ENCODE data around the gene ADAMTS1. TPM values are rescaled to one million over a fixed set of nuclear protein-coding genes. Genes with fewer than 3 reads are reported as not detected.

Gene ADAMTS1
- total RNA-seq, 1 donor from 2014 or later = 6.7 TPM

DNA sequence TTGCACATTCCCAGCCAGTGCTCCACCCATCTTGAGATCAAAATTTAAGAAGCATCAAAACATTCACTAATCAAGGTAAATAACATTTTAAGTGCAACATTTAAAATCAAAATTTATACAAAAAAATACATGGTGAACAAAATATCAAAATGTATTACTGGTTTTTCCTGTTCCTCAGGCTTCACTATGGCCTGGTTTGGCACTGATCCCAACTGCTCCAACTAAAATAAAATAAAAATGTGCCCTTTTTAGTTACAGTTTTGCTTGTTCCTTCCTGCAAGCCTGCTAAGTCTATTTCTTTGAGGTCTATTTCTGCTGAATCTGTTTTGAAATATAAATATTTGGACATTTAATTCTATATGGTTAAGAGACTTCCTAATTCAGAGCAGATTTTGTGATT lies 54.9 kb downstream of the ADAMTS1 start:
- no peak overlapping the region for H2AFZ ChIP-seq (replicated peaks)
- DNase-seq (ENCODE audit: low spot score) = no peak
- H4K20me1 ChIP-seq (ENCODE audit: low read depth) = no peaks in the 10 kb centered on the region
- H3K36me3 ChIP-seq = no peaks in the 10 kb centered on the region
- H3K27ac ChIP-seq = no peak overlapping the region
- TF ChIP-seq, protein P1, sequence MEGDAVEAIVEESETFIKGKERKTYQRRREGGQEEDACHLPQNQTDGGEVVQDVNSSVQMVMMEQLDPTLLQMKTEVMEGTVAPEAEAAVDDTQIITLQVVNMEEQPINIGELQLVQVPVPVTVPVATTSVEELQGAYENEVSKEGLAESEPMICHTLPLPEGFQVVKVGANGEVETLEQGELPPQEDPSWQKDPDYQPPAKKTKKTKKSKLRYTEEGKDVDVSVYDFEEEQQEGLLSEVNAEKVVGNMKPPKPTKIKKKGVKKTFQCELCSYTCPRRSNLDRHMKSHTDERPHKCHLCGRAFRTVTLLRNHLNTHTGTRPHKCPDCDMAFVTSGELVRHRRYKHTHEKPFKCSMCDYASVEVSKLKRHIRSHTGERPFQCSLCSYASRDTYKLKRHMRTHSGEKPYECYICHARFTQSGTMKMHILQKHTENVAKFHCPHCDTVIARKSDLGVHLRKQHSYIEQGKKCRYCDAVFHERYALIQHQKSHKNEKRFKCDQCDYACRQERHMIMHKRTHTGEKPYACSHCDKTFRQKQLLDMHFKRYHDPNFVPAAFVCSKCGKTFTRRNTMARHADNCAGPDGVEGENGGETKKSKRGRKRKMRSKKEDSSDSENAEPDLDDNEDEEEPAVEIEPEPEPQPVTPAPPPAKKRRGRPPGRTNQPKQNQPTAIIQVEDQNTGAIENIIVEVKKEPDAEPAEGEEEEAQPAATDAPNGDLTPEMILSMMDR (IDR thresholded peaks at IDR 0.05) = no peak
- no peak for TF ChIP-seq EZH2phosphoT487 (IDR thresholded peaks at IDR 0.05)
- no peak for TF ChIP-seq EZH2 (IDR thresholded peaks at IDR 0.05)
- no peaks in the 10 kb centered on the region for H3K27me3 ChIP-seq
- Mint-ChIP-seq H3K9me3 (no peaks in the 10 kb centered on the region), H3K4me3 (no peak overlapping the region), H3K27ac (no peak overlapping the region), H3K27me3 (ENCODE audit: insufficient read depth, low read depth) (peaks cover 2% of the 10 kb centered on the region), H3K36me3 (no peaks in the 10 kb centered on the region), H3K4me1 (no peaks in the 10 kb centered on the region)
- H3K4me2 ChIP-seq = no peak overlapping the region
- H3K4me1 ChIP-seq = no peaks in the 10 kb centered on the region
- no peaks in the 10 kb centered on the region for H3K79me2 ChIP-seq (ENCODE audit: low read depth)
- no peak overlapping the region for H3K4me3 ChIP-seq
- H3F3A ChIP-seq (ENCODE audit: low read depth) = no peaks in the 10 kb centered on the region
- no peak overlapping the region for H3K9ac ChIP-seq
- H3K9me3 ChIP-seq (ENCODE audit: low read depth) = no peaks in the 10 kb centered on the region

DNA sequence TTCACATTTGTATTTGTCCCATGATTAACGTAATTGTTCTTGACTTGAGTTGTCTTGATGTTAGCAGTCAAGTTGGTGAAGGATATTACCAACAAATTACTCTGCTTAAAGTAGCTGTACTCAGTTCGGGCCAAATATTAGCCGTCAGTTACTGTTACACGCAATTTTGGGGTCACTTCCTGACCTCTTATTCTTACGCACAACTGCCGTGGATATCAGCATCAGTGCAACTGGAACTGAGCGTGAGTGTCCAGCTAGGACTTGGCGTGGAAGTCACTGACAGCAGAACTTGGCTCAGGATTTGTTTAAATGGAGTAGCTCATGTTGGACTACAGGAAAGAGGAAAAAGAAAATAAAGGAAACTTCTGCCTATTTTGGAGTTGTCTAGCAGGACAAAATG lies 56.4 kb downstream of the ADAMTS1 start:
- TF ChIP-seq, protein P1 (IDR thresholded peaks at IDR 0.05) = no peak
- TF ChIP-seq EZH2 (IDR thresholded peaks at IDR 0.05) (no peak), EZH2phosphoT487 (IDR thresholded peaks at IDR 0.05) (no peak)
- H3F3A ChIP-seq (ENCODE audit: low read depth) = no peaks in the 10 kb centered on the region
- no peaks in the 10 kb centered on the region for H3K27me3 ChIP-seq
- no peak overlapping the region for H3K4me3 Mint-ChIP-seq
- H3K36me3 ChIP-seq = no peaks in the 10 kb centered on the region
- peaks cover 2% of the 10 kb centered on the region for H3K27me3 Mint-ChIP-seq (ENCODE audit: insufficient read depth, low read depth)
- DNase-seq (ENCODE audit: low spot score) = no peak
- no peaks in the 10 kb centered on the region for H3K9me3 Mint-ChIP-seq
- H4K20me1 ChIP-seq (ENCODE audit: low read depth) = no peaks in the 10 kb centered on the region
- no peaks in the 10 kb centered on the region for H3K4me1 ChIP-seq
- H3K9me3 ChIP-seq (ENCODE audit: low read depth) = no peaks in the 10 kb centered on the region
- no peak overlapping the region for H3K27ac ChIP-seq
- no peaks in the 10 kb centered on the region for H3K36me3 Mint-ChIP-seq
- no peak overlapping the region for H3K27ac Mint-ChIP-seq
- H2AFZ ChIP-seq (replicated peaks) = no peak overlapping the region
- H3K4me1 Mint-ChIP-seq = no peaks in the 10 kb centered on the region
- no peak overlapping the region for H3K4me3 ChIP-seq
- no peak overlapping the region for H3K9ac ChIP-seq
- no peaks in the 10 kb centered on the region for H3K79me2 ChIP-seq (ENCODE audit: low read depth)
- H3K4me2 ChIP-seq = no peak overlapping the region

Other genes with a start within 250 kb of the ADAMTS1 start
- under 0.01 TPM in 1 of 2 replicates, not detected in the other for gene ADAMTS5, start 121.7 kb upstream of the ADAMTS1 start, total RNA-seq (ENCODE audit: low replicate concordance)

All from neural progenitor cell (in vitro differentiated cells).